Effector memory CD4-positive, alpha-beta T cell (primary cell): ENCODE measurements around the gene ABHD12.

Experiments
- DNase-seq, 3 donors: peaks; one replicate each; pipeline ENCODE4 v3.0.0-alpha.2; 2020
- H3K27ac ChIP-seq: 2 replicates; pipeline ENCODE4 v1.7.0; 2013; ENCODE audit warnings: mild to moderate bottlenecking, low read length, moderate library complexity; ENCODE audit not compliant: insufficient read depth, poor library complexity, severe bottlenecking
- H3K27me3 ChIP-seq: replicated peaks from 2 replicates; pipeline ENCODE4 v1.7.0; 2013; ENCODE audit warnings: mild to moderate bottlenecking, low read length; ENCODE audit not compliant: insufficient read depth, control insufficient read depth, poor library complexity, severe bottlenecking
- H3K36me3 ChIP-seq: 2 replicates; pipeline ENCODE4 v1.7.0; 2013; ENCODE audit warnings: mild to moderate bottlenecking, low read length, moderate library complexity; ENCODE audit not compliant: control insufficient read depth, insufficient read depth
- H3K4me1 ChIP-seq: 2 replicates; pipeline ENCODE4 v1.7.0; 2013; ENCODE audit warnings: low read length, mild to moderate bottlenecking; ENCODE audit not compliant: control insufficient read depth, insufficient read depth, poor library complexity, severe bottlenecking
- H3K4me3 ChIP-seq: 2 replicates; pipeline ENCODE4 v1.7.0; 2013; ENCODE audit warnings: low read length, low read depth, mild to moderate bottlenecking; ENCODE audit not compliant: insufficient read depth, poor library complexity, severe bottlenecking
- H3K9me3 ChIP-seq: 2 replicates; pipeline ENCODE4 v1.7.0; 2013; ENCODE audit warnings: mild to moderate bottlenecking, low read length, moderate library complexity; ENCODE audit not compliant: control insufficient read depth

The ABHD12 gene

GRCh38 chr20:25389401-25389857 is 1.2 kb downstream of the ABHD12 start:
- Histone ChIP-seq H3K27ac (no peak overlapping the region), H3K27me3 (no peaks in the 10 kb centered on the region), H3K9me3 (no peaks in the 10 kb centered on the region), H3K4me1 (peaks cover 7% of the 10 kb centered on the region), H3K36me3 (no peaks in the 10 kb centered on the region), H3K4me3 (peak overlapping the region; percentile 87)
- no peak for DNase-seq

GRCh38 chr20:25382704-25383370 is 7.8 kb downstream of the ABHD12 start:
- Histone ChIP-seq H3K36me3 (no peaks in the 10 kb centered on the region), H3K27ac (no peak overlapping the region), H3K9me3 (no peaks in the 10 kb centered on the region), H3K4me1 (no peaks in the 10 kb centered on the region), H3K27me3 (no peaks in the 10 kb centered on the region), H3K4me3 (no peak overlapping the region)
- no peak for DNase-seq

- H3K27ac ChIP-seq: no peak overlapping the region
- H3K4me1 ChIP-seq: no peaks in the 10 kb centered on the region
- H3K27me3 ChIP-seq: no peaks in the 10 kb centered on the region
These were observed 9.6 kb downstream of the ABHD12 start for GRCh38 chr20:25380945-25381614.

GRCh38 chr20:25378884-25379733 is 11.5 kb downstream of the ABHD12 start:
- H3K9me3 ChIP-seq: no peaks in the 10 kb centered on the region
- no peak overlapping the region for H3K4me3 ChIP-seq
- no peaks in the 10 kb centered on the region for H3K27me3 ChIP-seq
- H3K27ac ChIP-seq: no peak overlapping the region
- H3K4me1 ChIP-seq: no peaks in the 10 kb centered on the region
- DNase-seq: no peak
- no peaks in the 10 kb centered on the region for H3K36me3 ChIP-seq

More at GRCh38 chr20:25380945-25381614, 9.6 kb downstream of the ABHD12 start:
- Histone ChIP-seq H3K36me3 (no peaks in the 10 kb centered on the region), H3K4me3 (no peak overlapping the region), H3K9me3 (no peaks in the 10 kb centered on the region)
- no peak for DNase-seq

- no peaks in the 10 kb centered on the region for H3K4me1 ChIP-seq
- no peaks in the 10 kb centered on the region for H3K9me3 ChIP-seq
- DNase-seq: no peak
- no peaks in the 10 kb centered on the region for H3K27me3 ChIP-seq
- H3K4me3 ChIP-seq: no peak overlapping the region
- no peak overlapping the region for H3K27ac ChIP-seq
- H3K36me3 ChIP-seq: no peaks in the 10 kb centered on the region
These were observed 12.3 kb downstream of the ABHD12 start for GRCh38 chr20:25378189-25378883.

GRCh38 chr20:25376886-25377285 is 13.7 kb downstream of the ABHD12 start:
- H3K27ac ChIP-seq: no peak overlapping the region
- H3K27me3 ChIP-seq: no peaks in the 10 kb centered on the region
- DNase-seq: no peak

GRCh38 chr20:25376236-25376635 is 14.4 kb downstream of the ABHD12 start:
- H3K4me3 ChIP-seq: no peak overlapping the region
- H3K9me3 ChIP-seq: no peaks in the 10 kb centered on the region
- H3K4me1 ChIP-seq: no peaks in the 10 kb centered on the region
- no peaks in the 10 kb centered on the region for H3K27me3 ChIP-seq
- no peaks in the 10 kb centered on the region for H3K36me3 ChIP-seq
- no peak for DNase-seq
- H3K27ac ChIP-seq: no peak overlapping the region

More at GRCh38 chr20:25376886-25377285, 13.7 kb downstream of the ABHD12 start:
- Histone ChIP-seq H3K36me3 (no peaks in the 10 kb centered on the region), H3K9me3 (no peaks in the 10 kb centered on the region), H3K4me3 (no peak overlapping the region), H3K4me1 (no peaks in the 10 kb centered on the region)

- Histone ChIP-seq H3K4me3 (no peak overlapping the region), H3K36me3 (no peaks in the 10 kb centered on the region), H3K9me3 (no peaks in the 10 kb centered on the region), H3K27me3 (no peaks in the 10 kb centered on the region), H3K27ac (no peak overlapping the region), H3K4me1 (no peaks in the 10 kb centered on the region)
- DNase-seq: no peak
These were observed 15.8 kb downstream of the ABHD12 start for GRCh38 chr20:25374842-25375241.

- Histone ChIP-seq H3K27ac (no peak overlapping the region), H3K27me3 (no peaks in the 10 kb centered on the region), H3K36me3 (no peaks in the 10 kb centered on the region), H3K9me3 (no peaks in the 10 kb centered on the region), H3K4me1 (no peaks in the 10 kb centered on the region), H3K4me3 (no peak overlapping the region)
- DNase-seq: no peak
These were observed 17.9 kb downstream of the ABHD12 start for GRCh38 chr20:25372584-25373336.
